IPS-NIHi7 (cell line): ENCODE data around the gene BMP6.
A peak's percentile ranks its signal among the peaks of the same experiment; 100 is the strongest.

Experiments used
- DNase-seq: peaks from one replicate; pipeline ENCODE4 v3.0.0; 2012; ENCODE audit warnings: mixed read lengths; ENCODE audit errors: extremely low spot score

Gene BMP6

GRCh38 chr6:7719364-7719850 is 6.5 kb upstream of the BMP6 start:
- no peak for DNase-seq

- no peak for DNase-seq
Measured at GRCh38 chr6:7720346-7720745, 5.6 kb upstream of the BMP6 start.

- DNase-seq, result no peak
Measured at GRCh38 chr6:7721649-7722048, 4.2 kb upstream of the BMP6 start.

GRCh38 chr6:7723041-7723447 is 2.9 kb upstream of the BMP6 start:
- peak; percentile 68 for DNase-seq

- no peak for DNase-seq
Measured at GRCh38 chr6:7723554-7723953, 2.3 kb upstream of the BMP6 start.

DNA sequence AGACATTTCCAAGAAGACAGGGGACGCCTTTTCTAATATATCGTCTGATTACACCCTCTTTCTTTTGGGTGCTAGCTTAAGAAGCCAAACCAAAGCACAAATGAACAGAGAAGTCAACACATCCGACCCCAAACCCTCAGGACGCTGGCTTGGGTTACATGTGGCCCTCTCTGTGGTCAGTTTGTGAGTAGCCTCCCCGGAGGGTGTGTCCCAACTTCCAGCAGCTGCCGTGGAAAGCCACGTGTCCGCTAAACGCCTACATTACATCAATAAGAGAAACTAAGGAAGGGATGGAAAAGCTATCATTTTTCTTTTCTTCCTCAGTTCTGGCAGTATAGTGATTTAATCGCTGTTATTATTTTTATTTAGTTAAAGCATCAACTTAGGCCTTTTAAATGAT is 487 bp upstream of the BMP6 start:
- DNase-seq, result no peak

GRCh38 chr6:7726416-7727085 is 652 bp downstream of the BMP6 start:
- peak; percentile 38 for DNase-seq

DNA sequence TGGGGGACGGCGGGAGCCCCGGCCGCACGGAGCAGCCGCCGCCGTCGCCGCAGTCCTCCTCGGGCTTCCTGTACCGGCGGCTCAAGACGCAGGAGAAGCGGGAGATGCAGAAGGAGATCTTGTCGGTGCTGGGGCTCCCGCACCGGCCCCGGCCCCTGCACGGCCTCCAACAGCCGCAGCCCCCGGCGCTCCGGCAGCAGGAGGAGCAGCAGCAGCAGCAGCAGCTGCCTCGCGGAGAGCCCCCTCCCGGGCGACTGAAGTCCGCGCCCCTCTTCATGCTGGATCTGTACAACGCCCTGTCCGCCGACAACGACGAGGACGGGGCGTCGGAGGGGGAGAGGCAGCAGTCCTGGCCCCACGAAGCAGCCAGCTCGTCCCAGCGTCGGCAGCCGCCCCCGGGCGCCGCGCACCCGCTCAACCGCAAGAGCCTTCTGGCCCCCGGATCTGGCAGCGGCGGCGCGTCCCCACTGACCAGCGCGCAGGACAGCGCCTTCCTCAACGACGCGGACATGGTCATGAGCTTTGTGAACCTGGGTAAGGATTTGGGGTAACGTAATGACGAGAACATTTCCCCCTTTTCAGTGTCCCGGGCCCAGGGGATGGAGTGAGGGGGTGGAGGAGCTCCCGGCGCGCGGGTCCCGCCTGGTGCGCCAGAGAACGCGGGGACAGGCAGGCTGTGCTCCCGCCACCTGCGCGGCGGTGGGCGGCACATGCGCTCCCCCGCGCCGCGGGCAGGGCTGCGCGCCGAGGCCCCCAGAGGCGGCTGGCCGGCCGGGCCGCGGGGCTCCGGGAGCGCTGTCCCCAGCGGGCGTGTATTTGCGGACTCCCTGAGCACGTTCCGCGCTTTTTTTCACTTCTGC is 1.4 kb downstream of the BMP6 start:
- DNase-seq, result peak; percentile 30

- DNase-seq, result peak; percentile 48
Measured at GRCh38 chr6:7727946-7728854, 2.3 kb downstream of the BMP6 start.

GRCh38 chr6:7728855-7729590 is 3.1 kb downstream of the BMP6 start:
- DNase-seq, result peak; percentile 37

- DNase-seq, result no peak
Measured at GRCh38 chr6:7730001-7730783, 4.3 kb downstream of the BMP6 start.

DNA sequence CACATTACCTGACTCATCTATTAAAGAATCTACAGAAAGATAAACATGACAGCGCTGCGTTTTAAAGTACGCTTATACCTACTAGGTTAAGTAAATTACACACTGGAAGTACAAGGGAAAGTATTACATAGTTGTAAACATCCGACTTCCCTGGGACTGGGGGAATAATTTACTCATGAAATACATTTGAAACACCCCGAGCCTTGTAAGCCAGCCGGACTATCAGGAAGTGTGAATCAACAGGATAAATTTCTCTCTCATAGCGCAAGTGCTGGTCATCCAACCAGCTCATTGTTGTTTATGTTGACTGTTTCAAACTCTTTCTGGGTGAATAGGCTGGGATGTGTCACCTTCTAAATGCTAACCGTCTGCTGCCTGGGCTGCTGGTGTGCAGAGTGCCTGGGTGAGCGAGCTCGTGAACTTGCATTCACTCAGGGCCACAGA is 4.9 kb downstream of the BMP6 start:
- DNase-seq, result no peak

DNA sequence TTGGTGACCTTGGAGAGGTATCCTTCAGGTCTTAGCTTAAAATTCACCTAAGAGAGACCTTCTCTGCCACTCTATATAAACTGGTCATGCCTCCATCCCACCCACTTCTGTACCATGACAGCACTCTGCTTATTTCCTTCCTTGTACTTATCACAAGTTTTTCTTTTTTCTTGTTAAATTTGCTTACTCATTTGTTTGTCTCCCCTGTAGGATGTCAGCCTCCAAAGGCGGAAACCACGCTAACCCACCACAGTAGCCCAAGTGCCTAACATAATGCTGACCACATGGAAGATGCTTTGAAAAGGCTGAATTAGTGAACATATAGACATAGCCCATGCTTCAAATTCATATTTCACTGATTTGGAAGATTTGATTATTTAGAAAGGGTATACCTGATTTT is 5.4 kb downstream of the BMP6 start:
- no peak for DNase-seq

DNA sequence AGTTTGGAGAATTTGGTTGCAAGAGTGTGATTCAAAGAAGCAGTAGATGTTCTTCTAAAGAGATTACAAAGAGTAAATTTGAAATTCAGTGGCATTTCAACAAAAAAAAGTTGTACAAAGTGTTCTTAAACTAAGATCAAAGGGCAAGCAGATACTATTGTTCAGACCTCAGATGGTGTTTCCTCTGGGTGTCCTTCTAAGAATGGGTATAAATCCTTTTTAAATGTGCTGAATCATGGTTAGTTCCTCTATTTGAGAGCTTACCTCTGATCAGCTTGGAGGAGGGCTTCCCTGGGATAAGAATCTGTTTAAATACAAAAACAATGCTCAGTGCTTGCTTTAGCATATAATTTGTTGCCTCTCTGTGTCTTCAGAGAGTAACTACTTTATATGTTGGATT is 6.3 kb downstream of the BMP6 start:
- DNase-seq, result no peak

- no peak for DNase-seq
Measured at GRCh38 chr6:7734707-7735383, 8.9 kb downstream of the BMP6 start.

GRCh38 chr6:7737106-7737505 is 11.2 kb downstream of the BMP6 start:
- DNase-seq, result no peak

GRCh38 chr6:7737867-7738266 is 12.0 kb downstream of the BMP6 start:
- no peak for DNase-seq

DNA sequence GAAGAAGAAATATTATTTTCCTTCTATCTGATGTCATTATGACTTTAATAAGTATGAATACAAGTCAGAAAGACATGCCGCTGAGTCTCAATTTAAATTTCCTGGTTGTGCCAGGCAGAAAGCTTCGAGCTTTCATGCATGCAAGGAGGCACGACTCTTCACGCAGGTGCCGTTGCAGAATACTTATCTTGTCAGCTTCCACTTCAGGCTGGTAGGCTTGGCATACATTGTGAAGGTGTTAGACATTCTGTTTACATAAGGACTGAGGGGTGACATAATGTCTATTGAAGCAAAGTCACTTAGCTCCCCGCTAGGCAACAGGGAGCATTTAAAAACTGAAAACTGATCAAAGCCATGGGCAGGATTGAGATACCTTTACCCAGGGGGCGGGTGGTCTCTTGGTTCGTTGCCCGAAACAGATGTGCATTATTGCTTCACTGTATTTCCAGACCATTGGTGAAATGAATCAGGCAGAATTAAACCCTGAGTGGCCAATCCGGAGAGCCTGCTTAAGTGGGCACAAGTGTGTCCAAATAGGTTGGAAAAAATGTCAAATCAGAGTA is 16.4 kb downstream of the BMP6 start:
- no peak for DNase-seq

- DNase-seq, result no peak
Measured at GRCh38 chr6:7745942-7746341, 20.0 kb downstream of the BMP6 start.

DNA sequence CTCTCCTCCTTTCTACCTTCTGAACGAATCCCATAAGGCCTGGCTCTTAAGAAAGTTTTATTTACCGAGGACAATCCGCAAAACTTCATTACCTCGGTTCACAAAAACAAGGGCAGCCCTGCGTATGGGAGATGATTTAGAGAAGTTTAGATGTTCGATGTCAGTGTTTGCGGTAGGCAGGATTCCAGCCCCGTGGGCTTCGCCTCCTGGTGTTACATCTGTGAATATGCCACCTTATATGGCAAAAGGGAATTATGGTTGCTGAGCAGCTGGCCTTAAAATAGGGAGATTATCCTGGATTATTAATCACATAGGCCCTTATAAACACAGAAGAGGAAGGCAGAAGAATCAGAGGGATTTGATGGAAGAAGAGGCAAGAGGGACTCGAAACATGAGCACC is 21.1 kb downstream of the BMP6 start:
- DNase-seq, result no peak
